Measurements from ENCODE around the gene DHRS7. TPM values are rescaled to one million over a fixed set of nuclear protein-coding genes. Genes with fewer than 3 reads are reported as not detected.
"Not testable (repeated sequence)": the region's sequence is repeated elsewhere in the genome, so short reads cannot be mapped to it uniquely, and the experiment has no call there.

Gene DHRS7
- total RNA-seq, 1 donor from 2014 or later = 89.3 TPM

DNA sequence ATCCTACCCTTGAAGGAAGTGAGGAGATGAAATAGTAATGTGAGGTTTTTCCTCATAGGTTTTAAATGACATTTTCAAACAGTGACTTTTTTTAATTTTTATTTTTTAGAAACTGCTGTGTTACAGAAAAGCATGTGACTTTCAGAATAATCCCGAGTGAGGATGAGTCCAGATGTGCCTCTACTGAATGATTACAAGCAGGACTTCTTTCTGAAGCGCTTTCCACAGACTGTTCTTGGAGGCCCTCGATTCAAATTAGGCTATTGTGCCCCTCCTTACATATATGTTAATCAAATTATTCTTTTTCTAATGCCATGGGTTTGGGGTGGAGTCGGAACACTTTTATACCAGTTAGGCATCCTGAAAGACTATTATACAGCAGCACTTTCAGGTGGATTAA lies 57.7 kb downstream of the DHRS7 start:
- no peak overlapping the region for H3K4me3 ChIP-seq (ENCODE audit: low read depth, low read length)
- no peak for DNase-seq (ENCODE audit: low read depth)
- TF ChIP-seq, protein P1, sequence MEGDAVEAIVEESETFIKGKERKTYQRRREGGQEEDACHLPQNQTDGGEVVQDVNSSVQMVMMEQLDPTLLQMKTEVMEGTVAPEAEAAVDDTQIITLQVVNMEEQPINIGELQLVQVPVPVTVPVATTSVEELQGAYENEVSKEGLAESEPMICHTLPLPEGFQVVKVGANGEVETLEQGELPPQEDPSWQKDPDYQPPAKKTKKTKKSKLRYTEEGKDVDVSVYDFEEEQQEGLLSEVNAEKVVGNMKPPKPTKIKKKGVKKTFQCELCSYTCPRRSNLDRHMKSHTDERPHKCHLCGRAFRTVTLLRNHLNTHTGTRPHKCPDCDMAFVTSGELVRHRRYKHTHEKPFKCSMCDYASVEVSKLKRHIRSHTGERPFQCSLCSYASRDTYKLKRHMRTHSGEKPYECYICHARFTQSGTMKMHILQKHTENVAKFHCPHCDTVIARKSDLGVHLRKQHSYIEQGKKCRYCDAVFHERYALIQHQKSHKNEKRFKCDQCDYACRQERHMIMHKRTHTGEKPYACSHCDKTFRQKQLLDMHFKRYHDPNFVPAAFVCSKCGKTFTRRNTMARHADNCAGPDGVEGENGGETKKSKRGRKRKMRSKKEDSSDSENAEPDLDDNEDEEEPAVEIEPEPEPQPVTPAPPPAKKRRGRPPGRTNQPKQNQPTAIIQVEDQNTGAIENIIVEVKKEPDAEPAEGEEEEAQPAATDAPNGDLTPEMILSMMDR (conservative IDR thresholded peaks at IDR 0.05; ENCODE audit: low read depth, low read length) = no peak

DNA sequence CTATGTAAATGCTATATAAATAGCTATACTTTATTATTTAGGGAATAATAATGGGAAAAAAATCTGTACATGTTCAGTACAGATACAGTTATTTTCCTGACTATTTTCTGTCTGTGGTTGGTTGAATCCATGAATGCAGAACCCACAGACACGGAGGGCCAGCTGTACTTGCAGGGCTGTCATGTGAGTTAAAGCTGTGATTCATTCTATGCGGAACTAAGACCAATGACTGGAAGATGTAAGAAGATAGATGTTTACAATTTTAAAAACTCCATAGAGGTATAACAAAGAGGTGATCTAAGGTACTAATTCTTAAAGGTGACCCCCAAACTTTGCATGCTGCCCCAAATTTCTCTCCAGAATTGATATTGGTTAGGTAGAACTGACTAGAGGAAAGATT lies 58.9 kb downstream of the DHRS7 start:
- TF ChIP-seq, protein P1 (conservative IDR thresholded peaks at IDR 0.05; ENCODE audit: low read depth, low read length) = no peak
- no peak for DNase-seq (ENCODE audit: low read depth)
- H3K4me3 ChIP-seq (ENCODE audit: low read depth, low read length) = no peak overlapping the region

DNA sequence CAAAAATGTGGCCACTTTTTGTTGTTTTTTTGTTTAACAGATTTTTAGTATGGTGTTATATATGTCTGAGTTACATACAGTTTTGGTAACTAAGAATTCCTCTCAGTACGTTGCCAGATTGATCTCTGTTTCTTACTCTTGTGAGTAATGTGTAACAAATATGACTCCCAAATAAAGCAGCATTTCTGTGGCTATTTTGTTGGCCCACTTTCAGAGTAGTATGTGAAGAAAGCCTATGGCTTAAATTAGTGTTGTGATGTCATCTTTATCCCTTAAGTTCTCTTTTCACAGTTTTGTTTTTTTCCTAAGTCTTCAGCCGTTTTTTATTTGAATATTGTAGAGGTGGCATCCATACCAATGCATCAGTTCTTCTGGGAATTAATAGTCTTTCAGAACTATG lies 62.8 kb downstream of the DHRS7 start:
- no peak for DNase-seq (ENCODE audit: low read depth)
- no peak overlapping the region for H3K4me3 ChIP-seq (ENCODE audit: low read depth, low read length)
- TF ChIP-seq, protein P1 (conservative IDR thresholded peaks at IDR 0.05; ENCODE audit: low read depth, low read length) = no peak

DNA sequence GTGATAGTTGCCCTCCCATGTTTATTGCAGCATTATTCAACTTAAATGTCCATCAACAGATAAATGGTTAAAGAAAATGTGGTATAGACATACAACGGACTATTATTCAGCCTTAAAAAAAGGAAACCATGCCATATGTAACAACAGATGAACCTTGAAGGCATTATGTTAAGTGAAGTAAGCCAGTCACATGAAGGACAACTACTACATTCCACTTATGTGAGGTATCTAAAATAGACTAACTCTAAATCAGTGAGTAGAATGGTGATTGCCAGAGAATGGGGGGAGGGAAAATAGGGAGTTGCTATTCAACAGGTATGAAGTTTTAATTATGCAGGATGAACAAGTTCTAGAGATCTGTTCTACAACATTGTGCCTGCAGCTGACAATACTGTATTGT lies 63.4 kb downstream of the DHRS7 start:
- no peak overlapping the region for H3K4me3 ChIP-seq (ENCODE audit: low read depth, low read length)
- no peak for DNase-seq (ENCODE audit: low read depth)
- TF ChIP-seq, protein P1 (conservative IDR thresholded peaks at IDR 0.05; ENCODE audit: low read depth, low read length) = no peak

DNA sequence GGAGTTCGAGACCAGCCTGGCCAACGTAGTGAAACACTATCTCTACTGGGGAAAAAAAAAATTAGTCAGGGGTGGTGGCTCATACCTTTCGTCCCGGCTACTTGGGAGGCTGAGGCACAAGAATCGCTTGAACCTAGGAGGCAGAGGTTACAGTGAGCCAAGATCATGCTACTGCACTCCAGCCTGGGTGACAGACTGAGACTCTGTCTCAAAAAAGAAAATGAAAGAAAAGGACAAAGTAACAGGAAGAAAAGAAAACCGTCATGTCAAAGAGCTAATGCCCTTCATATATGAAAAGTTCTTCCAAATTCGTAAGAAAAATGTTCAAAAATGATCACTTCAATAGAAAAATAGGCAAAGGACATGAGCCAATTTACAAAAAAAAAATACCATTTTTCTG lies 65.3 kb downstream of the DHRS7 start:
- H3K4me3 ChIP-seq (ENCODE audit: low read depth, low read length); DNase-seq (ENCODE audit: low read depth): not testable (repeated sequence)

DNA sequence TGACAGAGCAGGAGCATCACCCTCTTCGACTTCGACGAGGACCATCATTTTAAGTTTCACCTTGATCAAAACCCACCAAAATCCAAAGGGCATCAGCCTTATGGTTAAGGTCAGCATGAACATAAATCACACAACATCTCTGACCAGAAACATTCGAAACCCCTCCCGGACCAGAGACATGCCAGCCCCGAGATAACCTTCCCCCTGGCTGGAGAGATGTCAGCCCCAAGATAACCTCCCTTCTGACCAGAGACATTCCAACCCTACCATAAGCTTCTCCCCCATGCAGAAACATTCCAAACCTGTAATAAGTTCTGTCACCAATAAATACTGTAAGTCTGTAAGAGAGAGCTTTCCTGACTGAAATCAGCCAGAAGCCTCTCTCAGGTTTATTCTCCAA lies 67.2 kb downstream of the DHRS7 start:
- no peak for DNase-seq (ENCODE audit: low read depth)
- no peak overlapping the region for H3K4me3 ChIP-seq (ENCODE audit: low read depth, low read length)
- TF ChIP-seq, protein P1 (conservative IDR thresholded peaks at IDR 0.05; ENCODE audit: low read depth, low read length) = no peak

DNA sequence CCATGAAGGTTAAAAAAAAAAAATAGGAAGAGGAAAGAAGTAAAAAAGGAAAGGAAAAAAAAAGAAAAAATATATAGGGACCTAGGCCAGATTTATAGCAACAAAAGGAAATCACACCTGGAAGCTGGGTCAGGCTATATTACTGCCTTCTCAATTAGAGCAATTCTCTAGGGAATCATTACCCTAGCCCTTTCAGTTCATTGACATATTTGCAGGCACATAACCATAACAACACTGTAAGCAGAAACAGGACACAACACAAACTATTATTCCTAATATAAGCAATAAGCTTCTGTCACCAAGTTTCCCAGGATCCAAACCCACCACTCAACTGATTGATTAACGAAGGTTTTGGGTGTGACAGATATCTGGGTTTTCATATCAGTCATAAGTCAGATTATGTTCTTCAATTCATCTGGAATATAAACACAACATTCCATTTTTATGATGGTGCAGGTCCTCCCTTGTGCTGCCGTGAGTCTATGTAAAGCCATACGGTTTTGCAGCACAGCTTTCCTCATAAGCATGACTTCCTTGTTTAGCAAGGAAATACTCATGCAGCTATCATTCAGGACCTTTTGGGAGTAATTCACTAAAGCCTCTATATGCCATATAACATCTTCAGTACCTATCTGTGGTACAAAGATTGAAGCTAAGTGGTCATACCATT lies 69.3 kb downstream of the DHRS7 start:
- TF ChIP-seq, protein P1 (conservative IDR thresholded peaks at IDR 0.05; ENCODE audit: low read depth, low read length) = no peak
- H3K4me3 ChIP-seq (ENCODE audit: low read depth, low read length) = no peak overlapping the region
- DNase-seq (ENCODE audit: low read depth) = no peak

Data from epithelial cell of proximal tubule (primary cell).